A549 (cell line): Measurements from ENCODE around the gene SLC36A3. TPM values are rescaled to one million over a fixed set of nuclear protein-coding genes. Genes with fewer than 3 reads are reported as not detected.

ENCODE experiments used
- ATAC-seq, 2 experiments: fragments of 200-7000 bp in 1 of 2; fragments of >200 bp in 1 of 2; cut with Nextera tagmentation in 1 of 2; cut with Tn5 transposase in 1 of 2; 3 replicates each; pipeline versions ENCODE4 v1.8.0 to v1.9.1; 2018 to 2020; ENCODE audit warnings: mild to moderate bottlenecking in 1 of 2, moderate library complexity in 1 of 2
- CTCF ChIA-PET: fragments of 300-600 bp; sonication (Branson Sonifier 250); formaldehyde crosslinking; extraction: SDS; loops from one replicate; lab custom pipeline; 2021; ENCODE audit warnings: antibody characterized with exemption, inconsistent platforms; lab: Yijun Ruan, JAX
- POLR2A ChIA-PET: fragments of 350-600 bp; formaldehyde crosslinking; extraction: SDS; loops from one replicate; lab custom pipeline; 2021; ENCODE audit warnings: antibody characterized with exemption, inconsistent platforms; lab: Yijun Ruan, JAX
- DNase-seq, 2 experiments: peaks; one replicate each; pipeline versions ENCODE4 v3.0.0 to v3.0.0-alpha.2; 2011 to 2016; ENCODE audit warnings: low read depth in 1 of 2, low spot score in 1 of 2
- FAIRE-seq: peaks from 2 replicates; lab custom pipeline; 2011; peaks lifted over from hg19 to GRCh38; lab: Jason Lieb, UNC
- H3K27ac ChIP-seq, 2 experiments: fragments of >200 bp; sonication (Bioruptor Twin); formaldehyde crosslinking; 3 replicates each; pipeline ENCODE4 v1.5.1; 2016 to 2017
- H3K4me1 ChIP-seq: fragments of >200 bp; sonication (Bioruptor Twin); formaldehyde crosslinking; 3 replicates; pipeline ENCODE4 v1.6.1; 2016
- H3K4me2 ChIP-seq: fragments of >200 bp; sonication (Bioruptor Twin); formaldehyde crosslinking; 3 replicates; pipeline ENCODE4 v1.6.1; 2016
- H3K4me3 ChIP-seq: fragments of >200 bp; sonication (Bioruptor Twin); formaldehyde crosslinking; 3 replicates; pipeline ENCODE4 v1.5.1; 2016
- H3K9me3 ChIP-seq: fragments of >200 bp; sonication (Bioruptor Twin); formaldehyde crosslinking; 3 replicates; pipeline ENCODE4 v1.6.1; 2016
- CBX2 ChIP-seq: fragments of 200-600 bp; sonication (generic); IDR thresholded peaks from 2 replicates; pipeline ENCODE4 v1.6.1; 2016; ENCODE audit warnings: low read depth, mild to moderate bottlenecking, borderline replicate concordance
- CHD4 ChIP-seq: fragments of 200-600 bp; sonication (generic); IDR thresholded peaks from 2 replicates; pipeline ENCODE4 v1.6.1; 2016; ENCODE audit warnings: antibody characterized with exemption, mild to moderate bottlenecking, borderline replicate concordance
- EHF ChIP-seq: fragments of 250-450 bp; sonication (Bioruptor Pico); IDR thresholded peaks from 2 replicates; pipeline ENCODE4 v1.5.0; 2020; ENCODE audit warnings: mild to moderate bottlenecking
- EHMT2 ChIP-seq: fragments of 200-600 bp; sonication (generic); IDR thresholded peaks from 2 replicates; pipeline ENCODE4 v1.6.1; 2016; ENCODE audit warnings: antibody characterized with exemption, low read depth, mild to moderate bottlenecking, moderate library complexity
- EP300 ChIP-seq, 2 experiments: fragments of >200 bp; sonication (Bioruptor Twin); formaldehyde crosslinking; IDR thresholded peaks; 2 replicates in 1 of 2; 3 replicates in 1 of 2; pipeline ENCODE4 v1.6.1; 2016 to 2017
- ESRRA ChIP-seq: fragments of 150-350 bp; IDR thresholded peaks from 2 replicates; pipeline ENCODE4 v1.6.1; 2014; ENCODE audit warnings: mild to moderate bottlenecking, low read length, borderline replicate concordance
- FOSL2 ChIP-seq, 2 experiments: fragments of 450-650 bp in 1 of 2; fragments of >200 bp in 1 of 2; sonication (Bioruptor Twin) in 1 of 2; formaldehyde crosslinking; IDR thresholded peaks; 2 replicates each; pipeline versions ENCODE4 v1.5.0 to v1.6.1; 2016 to 2020; ENCODE audit warnings: mild to moderate bottlenecking in 1 of 2, moderate library complexity in 1 of 2
- FOXS1 ChIP-seq: fragments of 250-450 bp; sonication (Bioruptor Pico); IDR thresholded peaks from 2 replicates; pipeline ENCODE4 v1.5.0; 2020; ENCODE audit warnings: mild to moderate bottlenecking, moderate library complexity
- HOXA7 ChIP-seq: fragments of 250-450 bp; sonication (Bioruptor Pico); IDR thresholded peaks from 2 replicates; pipeline ENCODE4 v1.5.0; 2020; ENCODE audit warnings: mild to moderate bottlenecking, moderate library complexity
- MAFK ChIP-seq: fragments of 450-650 bp; IDR thresholded peaks from 2 replicates; pipeline ENCODE4 v1.6.1; 2014; ENCODE audit not compliant: partially characterized antibody
- MYC ChIP-seq: IDR thresholded peaks from 2 replicates; pipeline ENCODE4 v1.6.1; 2012; ENCODE audit warnings: mild to moderate bottlenecking, inconsistent platforms, low read length, improper control_type of control experiment, borderline replicate concordance
- RAD21 ChIP-seq, 2 experiments: fragments of >200 bp in 1 of 2; sonication (Bioruptor Twin) in 1 of 2; formaldehyde crosslinking in 1 of 2; IDR thresholded peaks in 1 of 2; conservative IDR thresholded peaks in 1 of 2; 2 replicates in 1 of 2; 3 replicates in 1 of 2; pipeline ENCODE4 v1.6.1; 2012 to 2018; ENCODE audit warnings: inconsistent platforms in 1 of 2
- RARB ChIP-seq: fragments of 250-450 bp; sonication (Bioruptor Pico); IDR thresholded peaks from 2 replicates; pipeline ENCODE4 v1.8.0; 2021; ENCODE audit warnings: mild to moderate bottlenecking, moderate library complexity
- RFX5 ChIP-seq: fragments of 450-650 bp; IDR thresholded peaks from 2 replicates; pipeline ENCODE4 v1.7.1; 2014; ENCODE audit warnings: antibody characterized with exemption, mild to moderate bottlenecking, moderate library complexity
- SMC3 ChIP-seq: fragments of >200 bp; sonication (Bioruptor Twin); formaldehyde crosslinking; IDR thresholded peaks from 3 replicates; pipeline ENCODE4 v1.6.1; 2018; ENCODE audit warnings: inconsistent platforms
- TP53 ChIP-seq: fragments of 250-450 bp; sonication (Bioruptor Pico); IDR thresholded peaks from 2 replicates; pipeline ENCODE4 v1.5.0; 2021; ENCODE audit warnings: mild to moderate bottlenecking, moderate library complexity
- ZNF302 ChIP-seq: fragments of 250-450 bp; sonication (Bioruptor Pico); IDR thresholded peaks from 2 replicates; pipeline ENCODE4 v1.9.0; 2021; ENCODE audit warnings: inconsistent platforms, mild to moderate bottlenecking, moderate library complexity
- WGBS: methylation state at CpG from one replicate; pipeline ENCODE4 v1.1.6; 2017; ENCODE audit errors: missing lambda C conversion rate; 5-methylcytosine and 5-hydroxymethylcytosine counted together
- polyA plus RNA-seq, 4 experiments: library from polyadenylated mRNA; depleted of rRNA in 3 of 4; stranded (reverse); fragments of >200 nt; fragmentation: RNase III in 1 of 4; extraction: RNeasy Plus Mini Kit Qiagen cat#74134 plus additional on column Dnase treatment in 1 of 4; gene quantifications; 2 replicates in 3 of 4; 3 replicates in 1 of 4; pipeline ENCODE4 v1.2.3, GENCODE V29; 2011 to 2017
- TF ChIP-seq, protein P1 (sequence below): fragments of 250-450 bp; sonication (Bioruptor Pico); IDR thresholded peaks from 2 replicates; pipeline ENCODE4 v1.5.0; 2021; ENCODE audit warnings: mild to moderate bottlenecking, moderate library complexity, borderline replicate concordance
- TF ChIP-seq, protein P2 (sequence below): IDR thresholded peaks from 2 replicates; pipeline ENCODE4 v1.6.1; 2012; ENCODE audit warnings: low read depth, borderline replicate concordance
- TF ChIP-seq, protein P3 (sequence below): fragments of 200-600 bp; sonication (generic); IDR thresholded peaks from 2 replicates; pipeline ENCODE4 v1.6.1; 2016; ENCODE audit warnings: antibody characterized with exemption, mild to moderate bottlenecking, moderate library complexity

Gene SLC36A3
- polyA plus RNA-seq, 2 of the 4 experiments (the other 2 are of a cell fraction), result not detected

DNA sequence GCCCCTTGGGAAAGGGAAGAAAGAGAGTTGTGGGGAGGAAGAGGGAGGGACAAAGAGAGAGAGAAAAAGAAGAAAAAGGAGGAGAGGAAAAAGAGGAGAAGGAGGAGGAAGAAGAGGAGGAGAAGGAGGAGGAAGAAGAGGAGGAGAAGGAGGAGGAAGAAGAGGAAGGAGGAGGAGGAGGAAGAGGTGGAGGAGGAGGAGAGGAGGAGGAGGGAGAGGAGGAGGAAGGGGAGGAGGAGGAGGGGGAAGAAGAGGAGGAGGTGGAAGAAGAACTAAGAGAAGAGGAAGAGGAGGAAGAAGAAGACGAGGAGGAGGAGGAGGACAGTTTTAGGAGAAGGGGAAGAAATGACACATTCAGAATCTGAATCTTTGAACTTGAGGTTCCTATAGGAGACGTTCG lies 36.4 kb upstream of the SLC36A3 start:
- Histone ChIP-seq H3K4me2 (no peak overlapping the region), H3K4me1 (no peaks in the 10 kb centered on the region), H3K9me3 (no peaks in the 10 kb centered on the region), H3K4me3 (no peak overlapping the region), H3K27ac (no peak overlapping the region)
- ATAC-seq (no peak), DNase-seq (no peak), FAIRE-seq (no peak)
- ChIA-PET CTCF (no interaction called here), POLR2A (no interaction called here)
- 3% methylated on average over 3 of the region's 3 CpGs for WGBS
- TF ChIP-seq, protein P1, sequence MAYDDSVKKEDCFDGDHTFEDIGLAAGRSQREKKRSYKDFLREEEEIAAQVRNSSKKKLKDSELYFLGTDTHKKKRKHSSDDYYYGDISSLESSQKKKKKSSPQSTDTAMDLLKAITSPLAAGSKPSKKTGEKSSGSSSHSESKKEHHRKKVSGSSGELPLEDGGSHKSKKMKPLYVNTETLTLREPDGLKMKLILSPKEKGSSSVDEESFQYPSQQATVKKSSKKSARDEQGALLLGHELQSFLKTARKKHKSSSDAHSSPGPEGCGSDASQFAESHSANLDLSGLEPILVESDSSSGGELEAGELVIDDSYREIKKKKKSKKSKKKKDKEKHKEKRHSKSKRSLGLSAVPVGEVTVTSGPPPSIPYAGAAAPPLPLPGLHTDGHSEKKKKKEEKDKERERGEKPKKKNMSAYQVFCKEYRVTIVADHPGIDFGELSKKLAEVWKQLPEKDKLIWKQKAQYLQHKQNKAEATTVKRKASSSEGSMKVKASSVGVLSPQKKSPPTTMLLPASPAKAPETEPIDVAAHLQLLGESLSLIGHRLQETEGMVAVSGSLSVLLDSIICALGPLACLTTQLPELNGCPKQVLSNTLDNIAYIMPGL (CRISPR knock-in tag), result no peak
- TF ChIP-seq FOXS1 (no peak), SMC3 (no peak), EHF (CRISPR knock-in tag) (no peak), FOSL2 (IDR thresholded peaks at IDR 0.05) (no peak), FOSL2 (CRISPR knock-in tag; IDR thresholded peaks at IDR 0.05) (no peak), RFX5 (no peak), ZNF302 (CRISPR knock-in tag) (no peak), TP53 (no peak)
- TF ChIP-seq, protein P2, sequence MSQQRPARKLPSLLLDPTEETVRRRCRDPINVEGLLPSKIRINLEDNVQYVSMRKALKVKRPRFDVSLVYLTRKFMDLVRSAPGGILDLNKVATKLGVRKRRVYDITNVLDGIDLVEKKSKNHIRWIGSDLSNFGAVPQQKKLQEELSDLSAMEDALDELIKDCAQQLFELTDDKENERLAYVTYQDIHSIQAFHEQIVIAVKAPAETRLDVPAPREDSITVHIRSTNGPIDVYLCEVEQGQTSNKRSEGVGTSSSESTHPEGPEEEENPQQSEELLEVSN, result no peak
- TF ChIP-seq, protein P3, sequence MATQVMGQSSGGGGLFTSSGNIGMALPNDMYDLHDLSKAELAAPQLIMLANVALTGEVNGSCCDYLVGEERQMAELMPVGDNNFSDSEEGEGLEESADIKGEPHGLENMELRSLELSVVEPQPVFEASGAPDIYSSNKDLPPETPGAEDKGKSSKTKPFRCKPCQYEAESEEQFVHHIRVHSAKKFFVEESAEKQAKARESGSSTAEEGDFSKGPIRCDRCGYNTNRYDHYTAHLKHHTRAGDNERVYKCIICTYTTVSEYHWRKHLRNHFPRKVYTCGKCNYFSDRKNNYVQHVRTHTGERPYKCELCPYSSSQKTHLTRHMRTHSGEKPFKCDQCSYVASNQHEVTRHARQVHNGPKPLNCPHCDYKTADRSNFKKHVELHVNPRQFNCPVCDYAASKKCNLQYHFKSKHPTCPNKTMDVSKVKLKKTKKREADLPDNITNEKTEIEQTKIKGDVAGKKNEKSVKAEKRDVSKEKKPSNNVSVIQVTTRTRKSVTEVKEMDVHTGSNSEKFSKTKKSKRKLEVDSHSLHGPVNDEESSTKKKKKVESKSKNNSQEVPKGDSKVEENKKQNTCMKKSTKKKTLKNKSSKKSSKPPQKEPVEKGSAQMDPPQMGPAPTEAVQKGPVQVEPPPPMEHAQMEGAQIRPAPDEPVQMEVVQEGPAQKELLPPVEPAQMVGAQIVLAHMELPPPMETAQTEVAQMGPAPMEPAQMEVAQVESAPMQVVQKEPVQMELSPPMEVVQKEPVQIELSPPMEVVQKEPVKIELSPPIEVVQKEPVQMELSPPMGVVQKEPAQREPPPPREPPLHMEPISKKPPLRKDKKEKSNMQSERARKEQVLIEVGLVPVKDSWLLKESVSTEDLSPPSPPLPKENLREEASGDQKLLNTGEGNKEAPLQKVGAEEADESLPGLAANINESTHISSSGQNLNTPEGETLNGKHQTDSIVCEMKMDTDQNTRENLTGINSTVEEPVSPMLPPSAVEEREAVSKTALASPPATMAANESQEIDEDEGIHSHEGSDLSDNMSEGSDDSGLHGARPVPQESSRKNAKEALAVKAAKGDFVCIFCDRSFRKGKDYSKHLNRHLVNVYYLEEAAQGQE, result no peak

DNA sequence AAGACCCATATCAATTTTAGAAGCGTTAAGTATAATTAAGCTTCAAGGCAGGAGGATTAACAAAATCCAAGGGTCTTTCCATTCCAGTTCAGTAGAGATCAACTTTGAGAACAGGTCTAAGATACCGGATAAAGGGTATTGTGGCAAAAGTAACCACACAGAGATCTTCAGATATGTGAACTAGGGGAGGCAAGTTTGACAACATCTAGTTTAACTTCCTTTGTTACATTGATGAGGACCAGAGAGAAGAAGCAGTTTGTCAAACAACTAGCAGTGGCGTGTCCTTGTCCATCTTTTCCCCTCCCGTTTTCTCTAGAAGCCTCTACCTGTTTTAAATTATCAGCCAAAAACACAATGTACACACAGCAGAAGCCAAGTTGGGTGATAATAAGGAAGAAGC lies 35.2 kb upstream of the SLC36A3 start:
- FAIRE-seq, result no peak
- TF ChIP-seq CBX2 (no peak), RAD21 (conservative IDR thresholded peaks at IDR 0.05 in 1 of 2, IDR thresholded peaks at IDR 0.05 in 1 of 2) (no peak), RARB (no peak), ESRRA (no peak), EP300 (IDR thresholded peaks at IDR 0.05) (no peak), HOXA7 (no peak), MYC (no peak), TP53 (no peak), CHD4 (no peak), MAFK (no peak), EHMT2 (no peak), ZNF302 (CRISPR knock-in tag) (no peak)
- POLR2A ChIA-PET, result no interaction called here
- H3K4me1 ChIP-seq, result no peaks in the 10 kb centered on the region
- H3K27ac ChIP-seq, result no peak overlapping the region
- CTCF ChIA-PET, result interaction anchor here (1.1 kb wide), 1 partner anchor 313 kb away, joined by 3 read pairs; no protein-coding TSS in a partner anchor
- WGBS, result 13% methylated on average over 4 of the region's 4 CpGs
- no peaks in the 10 kb centered on the region for H3K9me3 ChIP-seq
- no peak overlapping the region for H3K4me2 ChIP-seq
- no peak overlapping the region for H3K4me3 ChIP-seq
- no peak for DNase-seq
- ATAC-seq, result no peak
